IMR-90 (cell line): Measurements from ENCODE around the gene RASGRF2. TPM values are rescaled to one million over a fixed set of nuclear protein-coding genes. Genes with fewer than 3 reads are reported as not detected.

Experiments used
- ATAC-seq: fragments of 200-7000 bp; cut with Tn5 transposase; 2 replicates; pipeline ENCODE4 v1.9.1; 2020; ENCODE audit warnings: low read depth, mild to moderate bottlenecking, moderate library complexity
- BruUV-seq: library from RNA; stranded (reverse); fragments of 400-500 nt; replicated peaks from 2 replicates; lab custom pipeline; 2021; lab: Mats Ljungman, UMichigan
- CTCF ChIA-PET: fragments of 300-600 bp; formaldehyde crosslinking; extraction: SDS; loops from one replicate; lab custom pipeline; 2021; ENCODE audit warnings: antibody characterized with exemption; lab: Yijun Ruan, JAX
- POLR2A ChIA-PET: fragments of 300-600 bp; sonication (Branson Sonifier 250); formaldehyde crosslinking; loops from one replicate; lab custom pipeline; 2022; ENCODE audit warnings: antibody characterized with exemption; ENCODE audit not compliant: unreplicated experiment; lab: Charles Lee
- DNase-seq: peaks from one replicate; pipeline ENCODE4 v3.0.0; 2013
- H2AFZ ChIP-seq: replicated peaks from 2 replicates; pipeline ENCODE3; 2013; ENCODE audit warnings: low read length, mild to moderate bottlenecking; ENCODE audit not compliant: poor library complexity
- H2AK5ac ChIP-seq: 2 replicates; pipeline ENCODE4 v1.6.1; 2013; ENCODE audit warnings: low read depth, low read length, inconsistent platforms
- H2AK9ac ChIP-seq: replicated peaks from 2 replicates; pipeline ENCODE3; 2013; ENCODE audit warnings: mild to moderate bottlenecking, low read depth, low read length, moderate library complexity; ENCODE audit not compliant: poor library complexity
- H2BK120ac ChIP-seq: 2 replicates; pipeline ENCODE4 v1.6.1; 2013; ENCODE audit warnings: low read depth, low read length, inconsistent platforms
- H2BK15ac ChIP-seq: 3 replicates; pipeline ENCODE4 v1.6.1; 2013; ENCODE audit warnings: low read depth, low read length, inconsistent platforms
- H2BK20ac ChIP-seq: 2 replicates; pipeline ENCODE4 v1.6.1; 2013; ENCODE audit warnings: low read depth, mild to moderate bottlenecking, inconsistent platforms, low read length, moderate library complexity
- H2BK5ac ChIP-seq: 2 replicates; pipeline ENCODE4 v1.6.1; 2013; ENCODE audit warnings: mild to moderate bottlenecking, low read depth, low read length, inconsistent platforms; ENCODE audit not compliant: poor library complexity, severe bottlenecking
- H3K14ac ChIP-seq: replicated peaks from 2 replicates; pipeline ENCODE4 v1.6.1; 2013; ENCODE audit warnings: low read depth, low read length, inconsistent platforms
- H3K18ac ChIP-seq: 2 replicates; pipeline ENCODE4 v1.6.1; 2013; ENCODE audit warnings: low read depth, low read length, control low read depth
- H3K23ac ChIP-seq: 2 replicates; pipeline ENCODE4 v1.6.1; 2013; ENCODE audit warnings: low read depth, low read length, inconsistent platforms
- H3K27ac ChIP-seq: 2 replicates; pipeline ENCODE4 v1.5.1; 2013; ENCODE audit warnings: mild to moderate bottlenecking, control low read depth, low read length; ENCODE audit not compliant: insufficient read depth
- H3K27me3 ChIP-seq: 2 replicates; pipeline ENCODE4 v1.6.1; 2013; ENCODE audit warnings: low read length; ENCODE audit not compliant: control insufficient read depth, insufficient read depth
- H3K36me3 ChIP-seq: 2 replicates; pipeline ENCODE4 v1.6.1; 2013; ENCODE audit warnings: low read length, mixed read lengths; ENCODE audit not compliant: control insufficient read depth, insufficient read depth
- H3K4ac ChIP-seq: 2 replicates; pipeline ENCODE4 v1.6.1; 2013; ENCODE audit warnings: low read depth, low read length, inconsistent platforms
- H3K4me1 ChIP-seq: 2 replicates; pipeline ENCODE4 v1.6.1; 2013; ENCODE audit warnings: low read length, mixed read lengths; ENCODE audit not compliant: control insufficient read depth, insufficient read depth
- H3K4me2 ChIP-seq: 2 replicates; pipeline ENCODE4 v1.6.1; 2013; ENCODE audit warnings: low read depth, mild to moderate bottlenecking, control low read depth, low read length, moderate library complexity
- H3K4me3 ChIP-seq: 2 replicates; pipeline ENCODE4 v1.5.1; 2013; ENCODE audit warnings: low read depth, mild to moderate bottlenecking, control low read depth, low read length, moderate library complexity; ENCODE audit not compliant: insufficient read depth
- H3K56ac ChIP-seq: 2 replicates; pipeline ENCODE4 v1.6.1; 2013; ENCODE audit warnings: low read length, inconsistent platforms; ENCODE audit not compliant: insufficient read depth; ENCODE audit errors: extremely low read depth
- H3K79me1 ChIP-seq, 2 experiments: 2 replicates each; pipeline ENCODE4 v1.6.1; 2013; ENCODE audit warnings: low read length in 2 of 2, inconsistent platforms in 1 of 2, low read depth in 1 of 2
- H3K9ac ChIP-seq: 2 replicates; pipeline ENCODE4 v1.6.1; 2013; ENCODE audit warnings: low read depth, low read length, control low read depth
- H3K9me1 ChIP-seq: 2 replicates; pipeline ENCODE4 v1.6.1; 2013; ENCODE audit warnings: low read length, inconsistent platforms; ENCODE audit not compliant: insufficient read depth
- H3K9me3 ChIP-seq: 2 replicates; pipeline ENCODE4 v1.6.1; 2013; ENCODE audit warnings: low read length; ENCODE audit not compliant: control insufficient read depth, insufficient read depth
- H4K20me1 ChIP-seq: 2 replicates; pipeline ENCODE4 v1.6.1; 2013; ENCODE audit warnings: low read length, inconsistent platforms; ENCODE audit not compliant: insufficient read depth
- H4K5ac ChIP-seq: 2 replicates; pipeline ENCODE4 v1.6.1; 2013; ENCODE audit warnings: mild to moderate bottlenecking, low read depth, low read length, control low read depth
- H4K8ac ChIP-seq, 2 experiments: 2 replicates each; pipeline ENCODE4 v1.6.1; 2013; ENCODE audit warnings: low read depth in 2 of 2, low read length in 2 of 2, control low read depth in 1 of 2, inconsistent platforms in 1 of 2
- H4K91ac ChIP-seq: 2 replicates; pipeline ENCODE4 v1.6.1; 2013; ENCODE audit warnings: low read depth, low read length, inconsistent platforms; ENCODE audit not compliant: insufficient read depth
- BHLHE40 ChIP-seq: fragments of 150-350 bp; IDR thresholded peaks from 2 replicates; pipeline ENCODE4 v1.6.1; 2016; ENCODE audit warnings: mild to moderate bottlenecking, low read depth, low read length
- CHD1 ChIP-seq: IDR thresholded peaks from 2 replicates; pipeline ENCODE4 v1.6.1; 2012; ENCODE audit warnings: low read depth, low read length, improper control_type of control experiment
- CTCF ChIP-seq: conservative IDR thresholded peaks from 2 replicates; pipeline ENCODE4 v1.5.1; 2012; ENCODE audit warnings: mild to moderate bottlenecking, low read depth, low read length, improper control_type of control experiment
- NFE2L2 ChIP-seq: fragments of 150-350 bp; IDR thresholded peaks from 2 replicates; pipeline ENCODE4 v1.6.1; 2016; ENCODE audit warnings: low read depth, mild to moderate bottlenecking, low read length
- POLR2A ChIP-seq: IDR thresholded peaks from 2 replicates; pipeline ENCODE4 v1.6.1; 2012; ENCODE audit warnings: mild to moderate bottlenecking, low read depth, low read length
- RFX5 ChIP-seq: IDR thresholded peaks from 2 replicates; pipeline ENCODE4 v1.8.0; 2012; ENCODE audit warnings: low read depth, mild to moderate bottlenecking, low read length, moderate library complexity
- USF2 ChIP-seq: fragments of 150-350 bp; IDR thresholded peaks from 2 replicates; pipeline ENCODE4 v1.6.1; 2017; ENCODE audit warnings: mild to moderate bottlenecking, antibody characterized with exemption, low read length, low read depth
- WGBS, 2 experiments: methylation state at CpG; one replicate each; pipeline versions ENCODE4 v1.1.5 to v1.1.7; 2013; ENCODE audit warnings: missing lambda C conversion rate in 2 of 2; ENCODE audit not compliant: insufficient read length in 1 of 2; ENCODE audit errors: extremely low coverage in 2 of 2; 5-methylcytosine and 5-hydroxymethylcytosine counted together
- dilution Hi-C: fragments of 300-500 bp; cut with HindIII; formaldehyde crosslinking; loops from one replicate; pipeline ENCODE4 v1.14.3; 2018; ENCODE audit warnings: low sequenced_read_pairs; ENCODE audit not compliant: unreplicated experiment
- in situ Hi-C: fragments of 300-500 bp; cut with MboI; formaldehyde crosslinking; loops from 3 replicates; pipeline ENCODE4 v1.14.3; 2019; ENCODE audit warnings: low sequenced_read_pairs, inconsistent platforms, mixed read lengths
- intact Hi-C: fragments of 100-400 bp; cut with micrococcal nuclease; formaldehyde crosslinking; loops from 2 replicates; pipeline ENCODE4 v1.10.0; 2022
- polyA plus RNA-seq, 3 experiments: library from polyadenylated mRNA; depleted of rRNA; stranded (reverse); fragments of >200 nt; gene quantifications; 2 replicates each; pipeline ENCODE4 v1.2.3, GENCODE V29; 2012; ENCODE audit warnings: low replicate concordance in 1 of 3
- total RNA-seq: library from RNA; depleted of rRNA; stranded (reverse); fragments of >200 nt; gene quantifications from 2 replicates; pipeline ENCODE4 v1.2.3, GENCODE V29; 2012

RASGRF2 gene
- total and polyA plus RNA-seq, 2 of the 4 experiments (the other 2 are of a cell fraction) = 2.9 to 5.0 TPM

GRCh38 chr5:81245871-81246235 is 285.7 kb downstream of the RASGRF2 start:
- Histone ChIP-seq H3K36me3 (no peaks in the 10 kb centered on the region), H3K79me1 (peaks cover 4 to 9% of the 10 kb centered on the region in 2 experiments; a peak in 1 of 4 replicates), H4K5ac (no peak overlapping the region), H2BK15ac (no peak overlapping the region), H4K8ac (no peak overlapping the region), H3K9me1 (peaks cover 20% of the 10 kb centered on the region), H2AK9ac (no peak overlapping the region), H2AK5ac (no peak overlapping the region), H3K9me3 (no peaks in the 10 kb centered on the region), H2BK20ac (no peak overlapping the region), H3K27me3 (no peaks in the 10 kb centered on the region), H2AFZ (no peak overlapping the region), H4K20me1 (no peaks in the 10 kb centered on the region), H3K18ac (no peak overlapping the region), H3K9ac (no peak overlapping the region), H3K4me3 (no peak overlapping the region), H3K23ac (no peak overlapping the region), H3K4ac (no peak overlapping the region), H3K27ac (no peak overlapping the region), H4K91ac (no peak overlapping the region), H3K56ac (no peak overlapping the region), H2BK120ac (no peak overlapping the region), H2BK5ac (no peak overlapping the region), H3K14ac (no peak overlapping the region), H3K4me2 (no peak overlapping the region), H3K4me1 (peaks cover 5% of the 10 kb centered on the region)
- no peak for ATAC-seq
- DNase-seq = no peak
- 92% methylated on average over 4 of the region's 5 CpGs; no CpG with 5 or more reads in 1 of the 2 experiments for WGBS, 2 experiments
- ChIA-PET POLR2A (no interaction called here), CTCF (interaction anchor here (1.1 kb wide), 1 partner anchor 54 kb away, joined by 3 read pairs; no protein-coding TSS in a partner anchor)
- in situ Hi-C loops (no loop called here), intact Hi-C loops (loop anchor here (10.0 kb wide), 1 partner anchor 49 kb away; no protein-coding TSS in a partner anchor), dilution Hi-C loops (no loop called here)
- no TSS peak for BruUV-seq
- TF ChIP-seq USF2 (no peak), CTCF (no peak), POLR2A (no peak), CHD1 (no peak), NFE2L2 (no peak), RFX5 (no peak), BHLHE40 (no peak)
